WTC11 (cell line): ENCODE measurements around the gene JSRP1. TPM values are rescaled to one million over a fixed set of nuclear protein-coding genes. Genes with fewer than 3 reads are reported as not detected.

ENCODE experiments used
- ATAC-seq: fragments of 200-7000 bp; cut with Tn5 transposase; 2 replicates; pipeline ENCODE4 v1.10.0; 2021; ENCODE audit warnings: mild to moderate bottlenecking, moderate library complexity
- CTCF ChIA-PET: fragments of 300-600 bp; sonication (Branson Sonifier 250); formaldehyde crosslinking; loops from one replicate; lab custom pipeline; 2021; ENCODE audit warnings: antibody characterized with exemption; lab: Charles Lee
- POLR2A ChIA-PET: fragments of 350-600 bp; sonication (Branson Sonifier 250); formaldehyde crosslinking; loops from one replicate; lab custom pipeline; 2021; ENCODE audit warnings: antibody characterized with exemption; lab: Charles Lee
- DNase-seq: peaks from one replicate; pipeline ENCODE4 v3.0.0; 2021; ENCODE audit warnings: low spot score
- H3K27ac Mint-ChIP-seq: 2 replicates; pipeline ENCODE4 v1.8.0; 2021; ENCODE audit warnings: mixed read lengths
- H3K27me3 Mint-ChIP-seq: 2 replicates; pipeline ENCODE4 v1.8.0; 2021; ENCODE audit warnings: low read depth, mild to moderate bottlenecking, moderate library complexity, mixed read lengths
- H3K36me3 Mint-ChIP-seq: 2 replicates; pipeline ENCODE4 v1.8.0; 2021; ENCODE audit warnings: mixed read lengths
- H3K4me1 Mint-ChIP-seq: 2 replicates; pipeline ENCODE4 v1.8.0; 2022; ENCODE audit warnings: mixed read lengths
- H3K4me3 Mint-ChIP-seq: 2 replicates; pipeline ENCODE4 v1.8.0; 2021; ENCODE audit warnings: mild to moderate bottlenecking, moderate library complexity, mixed read lengths
- H3K9me3 Mint-ChIP-seq: 2 replicates; pipeline ENCODE4 v1.8.0; 2021; ENCODE audit warnings: mixed read lengths
- AR ChIP-seq: fragments of 250-450 bp; sonication (Bioruptor Pico); IDR thresholded peaks from 2 replicates; pipeline ENCODE4 v1.9.0; 2021; ENCODE audit warnings: mild to moderate bottlenecking
- ATF6 ChIP-seq: sonication (generic); formaldehyde crosslinking; IDR thresholded peaks from 2 replicates; pipeline ENCODE4 v1.8.1; 2023; ENCODE audit warnings: mild to moderate bottlenecking, missing genetic modification reagents
- ETV6 ChIP-seq: sonication (generic); formaldehyde crosslinking; IDR thresholded peaks from 2 replicates; pipeline ENCODE4 v1.8.1; 2022; ENCODE audit warnings: mild to moderate bottlenecking, missing genetic modification reagents
- NFATC4 ChIP-seq: fragments of 250-450 bp; sonication (Bioruptor Pico); IDR thresholded peaks from 2 replicates; pipeline ENCODE4 v1.9.0; 2021; ENCODE audit warnings: mild to moderate bottlenecking
- PREB ChIP-seq: sonication (generic); formaldehyde crosslinking; IDR thresholded peaks from 2 replicates; pipeline ENCODE4 v1.8.1; 2022; ENCODE audit warnings: mild to moderate bottlenecking, missing genetic modification reagents, moderate library complexity, borderline replicate concordance
- ZNF219 ChIP-seq: sonication (generic); formaldehyde crosslinking; IDR thresholded peaks from 2 replicates; pipeline ENCODE4 v1.8.0; 2023; ENCODE audit warnings: missing genetic modification reagents, mild to moderate bottlenecking, borderline replicate concordance
- ZNF317 ChIP-seq: sonication (generic); formaldehyde crosslinking; IDR thresholded peaks from 2 replicates; pipeline ENCODE4 v1.8.1; 2023; ENCODE audit warnings: low read depth, mild to moderate bottlenecking, moderate library complexity, missing genetic modification reagents, borderline replicate concordance
- ZNF532 ChIP-seq: fragments of 250-450 bp; sonication (Bioruptor Pico); IDR thresholded peaks from 2 replicates; pipeline ENCODE4 v1.9.0; 2021; ENCODE audit warnings: mild to moderate bottlenecking, borderline replicate concordance
- ZNF671 ChIP-seq: fragments of 250-450 bp; sonication (Bioruptor Pico); IDR thresholded peaks from 2 replicates; pipeline ENCODE4 v1.8.0; 2021; ENCODE audit warnings: mild to moderate bottlenecking
- total RNA-seq: library from RNA; stranded (reverse); gene quantifications from 3 replicates; pipeline ENCODE4 v1.2.3, GENCODE V29; 2021

JSRP1 gene
- total RNA-seq, 1 experiment from 2014 or later: 0.33 TPM

GRCh38 chr19:2253106-2254063 is 2.8 kb downstream of the JSRP1 start (continued):
- no peak for TF ChIP-seq ZNF532 (CRISPR knock-in tag)
- TF ChIP-seq ZNF317 (CRISPR knock-in tag): 0 out of 2 replicates have a peak, but pooled peaks have one; percentile 13
- no peak for TF ChIP-seq ETV6
- no peak for TF ChIP-seq NFATC4 (CRISPR knock-in tag)

- TF ChIP-seq AR (CRISPR knock-in tag) (no peak), PREB (CRISPR knock-in tag) (0 out of 2 replicates have a peak, but pooled peaks have one; percentile 58)
- Mint-ChIP-seq H3K4me1 (peaks cover 3% of the 10 kb centered on the region; the same call in 1 of the 2 replicates), H3K36me3 (no peaks in the 10 kb centered on the region), H3K27ac (no peak overlapping the region), H3K9me3 (no peaks in the 10 kb centered on the region), H3K27me3 (peaks cover 35% of the 10 kb centered on the region), H3K4me3 (peak overlapping the region; percentile 61)
- DNase-seq: peak; percentile 39
- ATAC-seq: no peak
- ChIA-PET CTCF (interaction anchor here (0.8 to 6.2 kb wide), 17 partner anchors 9 to 307 kb away, joined by 3 to 65 read pairs (median 5); partner anchors contain the start of genes AP3D1 and LINGO3), POLR2A (interaction anchor here (1.0 to 1.3 kb wide), 2 partner anchors 13 to 22 kb away, joined by 3 to 4 read pairs; no protein-coding TSS in a partner anchor)
Measured at GRCh38 chr19:2252797-2253105, 3.5 kb downstream of the JSRP1 start.

- DNase-seq: no peak
- H3K27me3 Mint-ChIP-seq: peaks cover 35% of the 10 kb centered on the region
- no peak overlapping the region for H3K27ac Mint-ChIP-seq
- H3K4me1 Mint-ChIP-seq: peaks cover 3% of the 10 kb centered on the region; the same call in 1 of the 2 replicates
- TF ChIP-seq ZNF671 (CRISPR knock-in tag) (no peak), ATF6 (CRISPR knock-in tag) (no peak), ZNF219 (CRISPR knock-in tag) (no peak)
- TF ChIP-seq, all 79 proteins: peak for 0
- H3K9me3 Mint-ChIP-seq: no peaks in the 10 kb centered on the region
- peak overlapping the region; percentile 61; the same call in 1 of the 2 replicates for H3K4me3 Mint-ChIP-seq
- no peak for ATAC-seq
- ChIA-PET POLR2A (interaction anchor here (1.0 kb wide), 1 partner anchor 22 kb away, joined by 3 read pairs; no protein-coding TSS in a partner anchor), CTCF (interaction anchor here (1.2 to 6.2 kb wide), 13 partner anchors 9 to 101 kb away, joined by 4 to 65 read pairs (median 12); partner anchors contain the start of genes AP3D1 and LINGO3)
- no peaks in the 10 kb centered on the region for H3K36me3 Mint-ChIP-seq
Measured at GRCh38 chr19:2252055-2252796, 4.0 kb downstream of the JSRP1 start.
